Measurements from ENCODE around the gene TAL1. TPM values are rescaled to one million over a fixed set of nuclear protein-coding genes. Genes with fewer than 3 reads are reported as not detected.
A peak's percentile ranks its signal among the peaks of the same experiment; 100 is the strongest.

TAL1 gene
- total RNA-seq, 1 experiment from 2014 or later: not detected

DNA sequence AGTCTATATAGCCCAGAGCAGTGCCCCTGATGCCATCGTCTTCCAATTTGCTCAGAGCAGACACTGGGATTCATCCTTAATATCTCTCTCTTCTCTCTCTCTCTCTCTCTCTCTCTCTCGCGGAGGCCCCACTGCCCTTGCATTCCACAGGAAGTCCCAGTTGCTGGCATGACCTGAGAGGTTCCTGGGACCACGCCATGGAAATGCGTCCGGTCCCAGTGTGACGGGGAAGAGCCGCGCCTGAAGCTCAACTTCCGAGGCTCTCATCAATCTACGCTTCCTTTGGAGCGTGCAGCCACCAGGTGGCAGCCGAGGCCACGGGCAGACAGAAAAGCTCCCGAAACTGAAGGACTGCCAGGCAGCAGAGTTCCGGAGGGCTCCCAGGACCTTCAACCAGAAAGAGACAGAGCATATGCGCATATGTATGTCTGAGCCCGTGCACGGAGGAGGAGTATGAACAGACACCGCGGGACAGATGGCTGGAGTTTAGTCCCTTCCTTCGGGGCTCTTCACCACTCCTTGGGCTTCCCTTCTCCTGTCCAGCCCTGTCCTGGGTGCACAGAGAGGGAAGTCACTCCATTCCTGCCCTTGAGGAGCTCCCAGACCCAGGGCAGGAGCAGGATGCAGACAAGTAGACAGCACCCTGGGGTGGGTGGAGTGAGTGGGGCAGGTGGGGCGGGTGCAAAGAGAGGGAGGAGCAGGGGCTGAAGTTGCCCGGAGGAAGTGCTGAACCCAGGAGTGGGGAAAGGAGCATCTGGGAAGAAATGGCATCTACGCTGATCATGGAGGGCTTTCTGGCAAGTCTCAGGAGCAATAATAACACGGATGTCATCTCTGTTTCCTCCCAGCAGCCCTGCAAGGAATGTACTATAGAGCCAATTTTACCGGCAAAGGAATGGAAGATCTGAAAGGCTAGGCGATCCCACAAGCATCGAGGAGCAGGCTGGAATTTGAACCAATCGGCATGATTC lies 52.7 kb downstream of the TAL1 start:
- H4K91ac ChIP-seq (ENCODE audit: insufficient read length, low read depth, low read length): no peak overlapping the region
- H3K9me3 ChIP-seq (ENCODE audit: control insufficient read depth, low read depth, low read length): no peaks in the 10 kb centered on the region
- no peak overlapping the region for H2BK20ac ChIP-seq (ENCODE audit: low read depth, low read length, poor library complexity, severe bottlenecking)
- Mint-ChIP-seq H3K27ac (peak overlapping the region in 2 of 3 experiments; percentile 89 to 92; a peak in 4 of 7 replicates), H3K4me1 (peaks cover 20% of the 10 kb centered on the region in 2 experiments), H3K9me3 (peaks cover 0 to 3% of the 10 kb centered on the region in 2 experiments; a peak in 1 of 5 replicates), H3K27me3 (ENCODE audit: low read depth) (peaks cover 55% of the 10 kb centered on the region), H3K4me3 (peak overlapping the region; percentile 68 to 86), H3K36me3 (ENCODE audit: insufficient read depth in 1 of 3, low read depth in 3 of 3) (no peaks in the 10 kb centered on the region)
- peak; percentile 96 for DNase-seq
- no peak overlapping the region for H2BK120ac ChIP-seq (ENCODE audit: low read depth, low read length, poor library complexity, severe bottlenecking)
- H2AK5ac ChIP-seq (ENCODE audit: insufficient read length, low read length): no peak overlapping the region
- no peaks in the 10 kb centered on the region for H3K79me2 ChIP-seq (ENCODE audit: insufficient read depth, low read length)
- peak overlapping the region; percentile 80 for H4K5ac ChIP-seq (ENCODE audit: insufficient read length, low read depth, low read length)
- no peak overlapping the region for H3K4ac ChIP-seq (ENCODE audit: low read depth, low read length)
- no peaks in the 10 kb centered on the region for H3K79me1 ChIP-seq (ENCODE audit: insufficient read depth, low read depth, low read length, poor library complexity, severe bottlenecking)
- no peak overlapping the region for H2BK15ac ChIP-seq (ENCODE audit: low read depth, low read length)
- H4K20me1 ChIP-seq (ENCODE audit: control insufficient read depth, insufficient read depth, insufficient read length): no peaks in the 10 kb centered on the region
- peaks cover 2% of the 10 kb centered on the region; the same call in 1 of the 2 replicates for H3K4me1 ChIP-seq (ENCODE audit: insufficient read depth, low read length)
- no peak overlapping the region for H3K56ac ChIP-seq (ENCODE audit: insufficient read length, low read depth, low read length)
- H3K23me2 ChIP-seq (ENCODE audit: insufficient read length, low read depth, low read length, poor library complexity, severe bottlenecking): peaks cover 8% of the 10 kb centered on the region
- no peak overlapping the region for H2AFZ ChIP-seq (ENCODE audit: low read length)
- peak overlapping the region; percentile 70; the same call in 1 of the 2 replicates for H3K14ac ChIP-seq (ENCODE audit: insufficient read depth, low read length)
- TF ChIP-seq, protein P1, sequence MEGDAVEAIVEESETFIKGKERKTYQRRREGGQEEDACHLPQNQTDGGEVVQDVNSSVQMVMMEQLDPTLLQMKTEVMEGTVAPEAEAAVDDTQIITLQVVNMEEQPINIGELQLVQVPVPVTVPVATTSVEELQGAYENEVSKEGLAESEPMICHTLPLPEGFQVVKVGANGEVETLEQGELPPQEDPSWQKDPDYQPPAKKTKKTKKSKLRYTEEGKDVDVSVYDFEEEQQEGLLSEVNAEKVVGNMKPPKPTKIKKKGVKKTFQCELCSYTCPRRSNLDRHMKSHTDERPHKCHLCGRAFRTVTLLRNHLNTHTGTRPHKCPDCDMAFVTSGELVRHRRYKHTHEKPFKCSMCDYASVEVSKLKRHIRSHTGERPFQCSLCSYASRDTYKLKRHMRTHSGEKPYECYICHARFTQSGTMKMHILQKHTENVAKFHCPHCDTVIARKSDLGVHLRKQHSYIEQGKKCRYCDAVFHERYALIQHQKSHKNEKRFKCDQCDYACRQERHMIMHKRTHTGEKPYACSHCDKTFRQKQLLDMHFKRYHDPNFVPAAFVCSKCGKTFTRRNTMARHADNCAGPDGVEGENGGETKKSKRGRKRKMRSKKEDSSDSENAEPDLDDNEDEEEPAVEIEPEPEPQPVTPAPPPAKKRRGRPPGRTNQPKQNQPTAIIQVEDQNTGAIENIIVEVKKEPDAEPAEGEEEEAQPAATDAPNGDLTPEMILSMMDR (conservative IDR thresholded peaks at IDR 0.05): peak; percentile 91
- no peak overlapping the region for H2BK5ac ChIP-seq (ENCODE audit: insufficient read length, low read length)
- peak overlapping the region; percentile 85 for H3K18ac ChIP-seq (ENCODE audit: insufficient read length, low read depth, low read length)
- H3K9ac ChIP-seq (ENCODE audit: extremely low read depth, insufficient read length, low read length): peak overlapping the region; percentile 50
- H3T11ph ChIP-seq (ENCODE audit: low read length): no peak overlapping the region
- H2BK12ac ChIP-seq (ENCODE audit: insufficient read length, low read depth, low read length): no peak overlapping the region
- WGBS (ENCODE audit: extremely low coverage, insufficient read length, low lambda C conversion rate): no CpG with 5 or more reads among the region's 30 CpGs
- peak overlapping the region; percentile 55 for H3K4me2 ChIP-seq (ENCODE audit: insufficient read depth, insufficient read length, low read length)
- H3K27ac ChIP-seq (ENCODE audit: insufficient read length, low read depth, low read length): no peak overlapping the region
- peak overlapping the region; percentile 79 for H4K8ac ChIP-seq (replicated peaks; ENCODE audit: insufficient read length, low read depth, low read length)
- H3K27me3 ChIP-seq (ENCODE audit: insufficient read depth, low read length): peaks cover 4% of the 10 kb centered on the region; the same call in 1 of the 2 replicates
- no peak overlapping the region for H3K23ac ChIP-seq (ENCODE audit: insufficient read length, low read depth, low read length)
